GM19438 (cell line): Measurements from ENCODE around the gene VSTM2A.
"Not testable (repeated sequence)": the region's sequence is repeated elsewhere in the genome, so short reads cannot be mapped to it uniquely, and the experiment has no call there.

Experiments used
- ATAC-seq: cut with Tn5 transposase; IDR thresholded peaks from one replicate; pipeline ENCODE4 v1.9.1; 2021; ENCODE audit warnings: low read depth; ENCODE audit not compliant: unreplicated experiment

Gene VSTM2A, protein sequence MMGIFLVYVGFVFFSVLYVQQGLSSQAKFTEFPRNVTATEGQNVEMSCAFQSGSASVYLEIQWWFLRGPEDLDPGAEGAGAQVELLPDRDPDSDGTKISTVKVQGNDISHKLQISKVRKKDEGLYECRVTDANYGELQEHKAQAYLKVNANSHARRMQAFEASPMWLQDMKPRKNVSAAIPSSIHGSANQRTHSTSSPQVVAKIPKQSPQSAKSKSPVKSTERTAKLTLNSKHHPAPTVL

DNA sequence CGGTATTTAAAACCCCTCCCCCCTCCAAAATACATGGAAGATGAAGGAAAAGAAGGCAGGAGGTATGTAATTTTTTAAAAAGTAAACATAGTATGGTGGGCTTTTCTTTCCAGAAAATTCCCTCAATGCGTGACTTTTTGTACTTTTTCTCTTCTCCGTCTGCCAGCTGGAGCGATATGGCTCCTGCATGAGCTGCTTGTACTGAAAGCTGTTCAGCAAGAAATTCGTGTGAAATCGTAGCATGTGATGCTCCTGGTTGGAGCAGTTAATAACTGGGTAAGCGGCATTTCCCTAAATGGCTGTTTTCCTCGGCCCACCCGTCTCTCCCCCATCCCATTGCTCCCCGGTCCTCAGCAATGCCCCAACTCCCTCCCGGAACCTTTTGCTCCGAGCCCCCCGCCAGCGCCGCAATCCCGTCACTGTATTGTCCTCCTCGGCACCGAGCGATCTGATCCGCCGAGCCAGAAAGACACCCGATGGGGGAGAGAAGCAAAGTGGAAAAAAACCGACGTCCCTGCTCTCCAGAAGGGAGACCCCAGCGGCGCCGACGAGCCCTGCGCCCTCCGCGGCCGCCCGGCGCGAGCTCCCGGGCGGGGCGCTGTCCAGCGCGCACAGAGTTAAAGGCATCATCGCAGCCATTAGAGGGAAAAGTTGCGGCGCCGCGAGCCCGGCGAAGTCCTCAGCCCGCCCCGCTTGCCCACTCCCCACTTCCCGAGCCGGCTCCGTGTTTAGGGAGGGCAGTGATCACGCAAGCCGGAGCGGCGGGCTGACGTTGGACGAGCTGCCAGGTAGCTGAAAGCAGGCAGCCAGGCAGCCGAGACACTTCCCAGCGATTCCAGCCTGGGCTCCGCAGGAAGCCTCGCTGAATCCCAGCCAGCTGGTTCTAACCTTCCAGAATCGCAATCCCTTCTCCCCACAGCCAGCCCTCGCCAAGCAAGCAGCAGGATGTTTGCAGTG lies at the start of gene VSTM2A:
TSS of gene VSTM2A (plus strand) at position 707 of the 957 bp plus-strand sequence. CDS start 356 bp downstream, outside the sequence.
- no peak for ATAC-seq

DNA sequence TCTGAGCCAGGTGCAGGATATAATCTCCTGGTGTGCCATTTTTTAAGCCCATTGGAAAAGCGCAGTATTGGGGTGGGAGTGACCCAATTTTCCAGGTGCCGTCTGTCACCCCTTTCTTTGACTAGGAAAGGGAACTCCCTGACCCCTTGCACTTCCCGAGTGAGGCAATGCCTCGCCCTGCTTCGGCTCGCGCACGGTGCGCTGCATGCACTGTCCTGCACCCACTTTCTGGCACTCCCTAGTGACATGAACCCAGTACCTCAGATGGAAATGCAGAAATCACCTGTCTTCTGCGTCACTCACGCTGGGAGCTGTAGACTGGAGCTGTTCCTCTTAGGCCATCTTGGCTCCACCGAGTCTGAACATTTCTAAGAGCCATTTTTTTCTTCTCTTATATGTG lies 37.6 kb upstream of the VSTM2A start:
- not testable (repeated sequence) for ATAC-seq

DNA sequence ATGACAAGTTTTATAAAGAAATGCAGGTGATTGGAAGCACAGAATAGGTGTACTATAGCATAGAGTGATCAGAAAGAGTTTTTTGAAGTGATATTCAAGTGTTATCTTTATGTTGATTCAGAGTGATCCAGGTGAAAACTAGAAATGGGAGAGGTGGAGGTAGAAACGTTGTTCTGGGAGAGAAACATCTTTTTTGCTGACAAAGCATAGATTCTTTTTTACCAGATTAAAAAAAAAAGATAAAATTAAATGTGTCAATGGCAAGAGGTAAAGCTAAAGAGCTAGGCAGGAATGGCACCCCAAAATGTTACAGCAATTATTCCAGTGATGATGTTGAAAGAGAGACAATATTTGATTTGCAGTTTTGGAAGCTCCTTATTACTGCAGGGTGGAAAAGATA lies 12.6 kb upstream of the VSTM2A start:
- no peak for ATAC-seq

DNA sequence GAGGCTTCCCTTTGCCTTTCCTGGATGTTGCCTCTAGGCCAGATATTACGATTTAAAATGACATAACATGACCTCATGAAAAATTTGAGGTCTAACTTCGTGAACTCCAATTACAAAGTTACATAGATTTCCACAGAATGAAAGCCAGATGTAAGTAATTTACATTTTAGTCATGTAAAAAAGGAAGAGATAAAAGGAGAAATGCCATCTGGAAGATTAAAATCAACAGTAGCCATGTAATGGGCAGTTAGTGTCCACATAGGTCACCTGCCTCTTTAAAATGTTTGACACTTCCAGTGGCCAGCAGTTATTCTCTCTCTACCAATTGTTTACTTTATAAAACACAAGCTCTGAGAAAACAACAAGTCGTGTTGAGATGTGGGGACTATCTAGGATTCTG lies 4.1 kb upstream of the VSTM2A start:
- no peak for ATAC-seq

DNA sequence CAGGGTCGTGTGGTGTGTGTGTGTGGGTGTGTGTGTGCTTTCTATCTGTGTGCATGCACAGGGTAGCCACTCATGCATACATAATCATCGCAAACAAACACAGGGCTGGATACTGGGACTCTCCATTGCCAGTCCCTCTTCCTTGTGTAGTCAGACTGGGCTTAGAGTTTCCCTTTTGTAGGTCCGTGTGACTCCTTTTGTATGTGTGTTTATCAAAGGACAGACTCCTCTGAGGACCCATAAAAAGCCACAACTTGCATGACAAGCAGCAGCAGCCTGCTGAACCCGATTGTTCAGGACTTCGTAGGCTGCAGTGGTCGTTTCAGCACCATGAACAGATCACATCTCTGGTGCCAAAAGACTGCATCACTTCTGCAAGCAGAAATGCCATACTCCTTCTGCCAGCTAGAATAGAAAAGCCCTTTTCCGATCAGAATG lies 895 bp downstream of the VSTM2A start:
- no peak for ATAC-seq

DNA sequence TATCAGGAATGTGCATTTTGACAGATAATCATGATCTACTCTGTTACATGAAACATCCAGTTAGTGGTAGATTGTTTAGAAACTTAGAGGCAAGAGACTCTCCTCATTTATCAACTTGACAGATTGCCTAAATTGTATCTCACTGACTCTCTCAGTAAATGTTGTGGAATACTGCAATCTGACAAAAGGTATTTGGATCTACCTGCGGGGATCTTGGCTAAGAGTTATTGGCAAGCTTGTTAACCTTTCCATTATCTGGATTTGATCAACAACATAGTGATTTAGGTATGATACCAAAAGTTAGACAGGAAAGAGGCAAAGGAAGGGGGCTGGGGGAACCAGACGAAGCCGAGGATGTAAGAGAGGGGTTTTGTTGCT lies 2.0 kb downstream of the VSTM2A start:
- no peak for ATAC-seq

DNA sequence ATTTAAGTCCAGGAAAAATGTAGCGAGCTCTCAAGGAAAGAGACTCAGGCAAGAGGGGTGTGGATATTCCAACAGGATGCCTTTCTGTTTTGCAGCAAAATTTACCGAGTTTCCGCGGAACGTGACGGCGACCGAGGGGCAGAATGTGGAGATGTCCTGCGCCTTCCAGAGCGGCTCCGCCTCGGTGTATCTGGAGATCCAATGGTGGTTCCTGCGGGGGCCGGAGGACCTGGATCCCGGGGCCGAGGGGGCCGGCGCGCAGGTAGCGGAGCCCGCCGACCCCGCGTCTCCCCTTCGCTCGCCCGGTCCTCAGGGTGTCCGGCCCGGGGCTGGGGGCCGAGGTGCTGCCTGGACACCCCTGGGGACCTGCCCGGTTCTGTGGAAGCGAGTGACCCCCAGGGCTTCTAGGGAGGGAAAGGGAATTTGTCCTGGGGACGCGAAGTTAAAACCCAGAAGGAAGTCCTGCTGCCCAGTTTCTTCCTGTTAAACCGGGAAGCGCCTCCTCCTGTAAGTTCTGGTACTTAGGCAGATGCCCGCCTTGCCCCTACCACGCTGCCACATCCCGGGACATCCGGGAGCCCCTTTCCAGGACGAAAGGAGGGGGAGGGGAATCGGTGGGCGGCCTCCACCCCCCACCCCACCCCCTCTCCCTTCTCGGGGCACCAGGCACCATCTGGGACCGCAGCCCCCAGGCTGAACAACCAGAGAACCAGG lies 2.5 kb downstream of the VSTM2A start:
- no peak for ATAC-seq

DNA sequence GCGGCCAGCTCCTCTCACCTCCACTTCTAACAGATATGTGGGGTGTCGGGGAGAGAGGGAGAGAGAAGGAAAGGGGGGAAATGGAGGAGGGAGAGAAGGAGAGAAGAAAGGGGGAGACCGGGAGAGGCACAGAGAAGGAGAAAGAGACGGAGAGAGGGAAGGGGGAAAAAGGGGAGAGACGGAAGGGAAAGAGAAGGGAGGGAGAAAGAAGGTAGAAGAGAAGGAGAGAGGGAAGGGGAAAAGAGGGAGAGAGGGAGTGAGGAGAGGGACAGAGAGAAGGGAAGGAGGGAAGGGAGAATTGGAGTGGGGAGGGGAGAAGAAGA lies 3.0 kb downstream of the VSTM2A start:
- no peak for ATAC-seq

DNA sequence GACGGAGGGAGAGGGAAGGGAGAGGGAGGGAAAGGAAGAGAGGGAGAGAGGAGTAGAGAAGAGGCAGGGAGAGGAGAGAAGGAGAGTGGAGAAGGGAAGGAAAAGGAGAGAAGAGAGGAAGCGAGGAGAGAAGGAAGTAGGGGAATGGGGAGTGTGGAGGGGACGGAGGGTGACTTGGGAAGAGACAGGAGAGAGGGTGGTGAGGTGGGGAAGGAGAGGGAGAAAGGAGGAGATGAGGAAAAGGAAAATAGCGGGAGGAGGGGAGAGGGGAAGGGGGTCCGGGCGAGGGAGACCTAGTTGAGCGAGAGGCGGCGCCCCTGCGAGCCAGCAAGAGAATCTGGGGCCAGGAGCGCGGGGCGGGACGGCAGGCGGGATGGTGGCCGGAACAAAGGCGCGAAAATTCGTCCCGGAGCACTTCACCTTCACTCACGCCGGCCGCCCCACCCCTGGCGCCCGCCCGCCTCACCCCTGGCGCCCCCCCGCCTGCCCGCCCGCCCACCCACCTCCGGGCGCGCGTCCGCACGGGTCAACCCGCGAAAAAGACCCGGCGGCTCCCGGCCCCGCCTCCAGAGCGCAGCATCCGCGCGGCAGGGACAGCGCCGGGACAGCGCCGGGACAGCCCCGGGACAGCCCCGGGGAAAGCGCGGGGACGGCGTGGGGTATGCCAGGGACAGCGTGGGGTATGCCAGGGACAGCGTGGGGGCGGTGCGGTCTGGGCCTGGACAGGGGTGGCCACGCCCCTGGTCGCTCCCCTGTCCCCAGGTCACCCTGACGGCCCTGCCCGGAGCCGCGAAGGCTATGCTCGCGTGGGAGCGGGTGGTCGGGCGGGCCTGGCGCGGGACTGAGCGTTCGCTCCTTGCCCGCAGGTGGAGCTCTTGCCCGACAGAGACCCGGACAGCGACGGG lies 4.2 kb downstream of the VSTM2A start:
- no peak for ATAC-seq

DNA sequence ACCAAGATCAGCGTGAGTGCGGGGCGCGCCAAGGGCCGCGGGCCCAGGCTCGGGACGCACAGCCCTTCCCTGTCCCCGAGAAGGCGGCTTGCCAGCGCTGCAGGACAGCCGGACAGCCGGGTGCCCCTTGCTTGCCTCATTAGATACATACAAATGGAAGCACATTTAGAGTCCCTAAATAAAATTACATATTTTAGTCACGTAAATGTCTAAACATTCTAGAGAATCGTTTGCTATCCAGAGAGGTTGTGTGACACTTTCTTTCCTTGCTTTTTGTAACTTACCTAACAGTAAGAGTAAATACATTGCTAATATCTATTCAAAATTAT lies 4.8 kb downstream of the VSTM2A start:
- no peak for ATAC-seq

DNA sequence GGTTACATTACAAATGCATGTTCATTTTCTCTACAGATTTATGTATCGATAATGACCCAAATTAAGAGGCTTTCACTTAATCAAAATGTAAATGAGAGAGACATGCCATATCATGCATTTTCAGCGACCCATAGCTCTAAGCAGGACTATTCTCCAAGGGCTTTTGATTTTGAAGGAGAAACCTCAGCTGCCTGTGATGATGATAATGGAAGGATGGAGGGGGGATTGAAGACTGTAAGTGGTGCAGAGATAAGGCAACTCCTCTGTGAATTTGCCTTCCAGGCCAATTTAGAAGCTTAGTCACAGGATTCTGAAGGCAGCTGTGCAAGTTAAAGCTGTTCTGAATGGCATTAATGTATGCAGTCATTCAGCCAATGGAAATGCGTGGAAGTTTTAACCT lies 8.3 kb downstream of the VSTM2A start:
- ATAC-seq = no peak

DNA sequence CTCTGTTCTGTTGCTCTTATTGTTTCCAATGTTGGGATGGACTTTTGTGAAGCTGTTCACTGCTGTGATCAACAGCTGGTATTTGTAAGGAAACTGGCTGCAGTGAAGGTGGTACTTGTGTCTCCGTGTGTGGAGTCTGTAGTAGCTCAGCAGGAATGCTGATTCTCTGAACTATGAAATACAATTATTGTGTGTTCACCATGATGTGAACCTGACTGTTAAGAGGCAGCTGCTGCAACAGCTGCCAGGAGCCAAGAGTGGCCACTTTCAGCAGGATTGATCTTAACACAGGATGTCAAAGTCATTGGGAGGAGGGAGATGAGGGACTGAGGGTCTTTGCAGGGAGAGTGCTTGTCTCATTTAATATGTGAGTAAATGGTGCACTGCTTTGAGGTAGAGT lies 13.9 kb downstream of the VSTM2A start:
- no peak for ATAC-seq

DNA sequence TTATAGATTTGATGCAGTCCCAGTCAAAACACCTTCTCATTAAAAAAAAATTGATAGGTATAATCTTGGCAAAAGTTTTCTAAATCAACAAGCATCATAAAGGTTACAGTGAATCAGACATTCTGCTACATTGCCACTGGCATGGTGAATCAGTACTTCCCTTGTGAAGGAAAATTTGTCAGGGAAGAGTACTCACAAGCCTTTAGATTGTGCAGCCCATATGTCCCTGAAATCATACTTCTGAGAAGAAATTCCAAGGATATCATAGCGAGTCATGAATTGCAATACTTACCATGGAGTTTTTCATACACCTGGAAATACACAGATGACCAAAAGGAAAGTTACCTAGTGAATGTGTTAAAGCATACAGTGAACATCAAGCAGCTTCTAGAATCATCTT lies 17.2 kb downstream of the VSTM2A start:
- no peak for ATAC-seq

DNA sequence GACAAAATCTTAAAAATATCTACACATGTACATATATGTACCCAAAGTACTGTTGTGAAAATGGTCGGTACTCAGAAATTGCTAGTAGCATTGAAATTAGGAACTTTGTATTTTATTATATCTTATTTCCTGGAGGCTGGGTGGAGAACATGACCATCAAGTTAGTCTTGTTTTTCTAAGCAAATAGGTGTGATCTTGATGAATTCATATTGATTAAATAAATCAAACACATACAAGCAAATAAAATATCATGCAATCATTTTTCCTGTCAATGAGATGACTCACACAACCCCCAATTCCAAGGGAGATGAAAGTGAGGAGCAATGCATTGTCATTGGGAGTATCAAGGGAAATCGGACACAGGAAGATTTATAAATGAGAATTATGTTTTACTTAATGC lies 18.0 kb downstream of the VSTM2A start:
- ATAC-seq = no peak

DNA sequence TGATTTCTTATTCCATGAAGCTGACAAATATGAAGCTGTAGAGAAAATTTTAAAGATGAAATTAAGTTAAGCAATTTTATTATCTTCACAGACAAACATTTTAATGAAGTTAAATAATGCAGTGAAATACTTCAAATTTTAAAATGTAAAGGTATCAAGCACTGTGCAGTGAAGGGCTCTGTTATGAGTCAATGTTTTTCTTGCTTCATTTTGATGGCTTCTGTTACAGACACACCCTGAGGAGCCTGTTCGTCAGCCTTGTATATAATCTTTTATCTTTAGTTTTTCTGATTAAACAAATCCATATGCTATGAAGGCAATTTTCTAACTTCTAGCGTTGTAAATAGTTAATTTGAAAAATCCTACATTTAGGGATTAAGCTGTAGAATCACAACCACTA lies 18.5 kb downstream of the VSTM2A start:
- ATAC-seq = no peak

DNA sequence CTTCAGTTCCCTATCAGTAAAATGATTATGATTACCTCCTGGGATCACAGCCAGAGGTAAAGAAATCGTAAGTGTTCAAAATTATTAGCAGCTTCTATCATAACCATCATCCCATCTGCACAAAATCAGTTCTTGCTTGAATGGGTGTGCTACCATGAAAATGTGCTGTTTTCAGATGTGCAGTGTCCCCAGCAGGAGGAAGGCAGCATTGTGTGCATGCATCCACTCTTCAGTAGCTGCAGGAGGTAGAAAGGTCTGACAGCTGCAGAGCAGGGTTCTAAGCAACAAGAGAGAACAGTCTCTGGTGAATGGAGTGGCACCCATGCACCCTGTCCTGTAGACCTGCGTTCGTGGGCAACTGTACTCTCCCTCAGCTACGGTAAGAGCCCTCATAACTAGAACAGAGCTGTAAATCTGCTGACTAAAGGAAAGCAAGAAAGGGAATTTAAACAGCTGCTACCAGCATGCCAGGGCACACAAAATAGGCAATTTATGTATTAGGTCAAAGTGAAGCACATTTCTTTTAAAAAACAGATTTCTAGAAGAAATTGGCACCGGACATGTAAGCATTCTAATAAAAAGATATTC lies 21.2 kb downstream of the VSTM2A start:
- no peak for ATAC-seq

DNA sequence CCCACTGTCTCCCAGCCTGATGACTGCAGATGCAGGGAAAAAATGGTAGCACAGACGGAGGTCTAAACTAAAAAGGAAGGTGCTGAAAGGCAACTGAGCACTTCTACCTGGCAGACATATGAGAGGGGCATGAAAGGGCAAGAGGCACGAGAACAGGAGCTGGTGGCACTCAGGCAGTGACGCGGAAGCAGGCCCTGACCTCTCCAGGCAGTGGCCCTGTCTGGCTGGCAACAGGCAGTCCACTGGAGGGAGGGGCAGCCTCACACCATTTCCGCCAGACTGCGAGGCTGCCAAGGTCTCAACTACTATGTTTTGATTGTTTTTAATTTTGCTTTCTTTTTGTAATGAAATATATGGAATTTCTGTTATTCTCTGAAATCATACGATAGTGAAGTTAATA lies 23.3 kb downstream of the VSTM2A start:
- no peak for ATAC-seq

DNA sequence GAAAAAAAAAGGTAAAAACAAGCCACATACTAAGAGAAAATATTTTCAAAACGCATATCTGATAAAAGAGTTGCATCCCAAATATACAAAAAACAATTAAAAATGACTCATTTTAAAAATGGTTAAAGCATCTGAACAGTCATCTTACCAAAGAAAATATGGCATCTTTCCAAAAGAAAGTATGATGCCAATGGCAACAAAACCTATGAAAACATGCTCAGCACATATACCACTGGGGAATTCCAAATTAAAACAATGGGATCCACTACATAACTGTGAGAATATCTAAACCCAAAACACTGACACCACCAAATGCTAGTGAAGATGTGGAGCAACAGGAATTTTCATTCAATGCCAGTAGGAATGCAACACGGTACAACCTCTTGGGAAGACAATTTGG lies 39.3 kb downstream of the VSTM2A start:
- no peak for ATAC-seq

DNA sequence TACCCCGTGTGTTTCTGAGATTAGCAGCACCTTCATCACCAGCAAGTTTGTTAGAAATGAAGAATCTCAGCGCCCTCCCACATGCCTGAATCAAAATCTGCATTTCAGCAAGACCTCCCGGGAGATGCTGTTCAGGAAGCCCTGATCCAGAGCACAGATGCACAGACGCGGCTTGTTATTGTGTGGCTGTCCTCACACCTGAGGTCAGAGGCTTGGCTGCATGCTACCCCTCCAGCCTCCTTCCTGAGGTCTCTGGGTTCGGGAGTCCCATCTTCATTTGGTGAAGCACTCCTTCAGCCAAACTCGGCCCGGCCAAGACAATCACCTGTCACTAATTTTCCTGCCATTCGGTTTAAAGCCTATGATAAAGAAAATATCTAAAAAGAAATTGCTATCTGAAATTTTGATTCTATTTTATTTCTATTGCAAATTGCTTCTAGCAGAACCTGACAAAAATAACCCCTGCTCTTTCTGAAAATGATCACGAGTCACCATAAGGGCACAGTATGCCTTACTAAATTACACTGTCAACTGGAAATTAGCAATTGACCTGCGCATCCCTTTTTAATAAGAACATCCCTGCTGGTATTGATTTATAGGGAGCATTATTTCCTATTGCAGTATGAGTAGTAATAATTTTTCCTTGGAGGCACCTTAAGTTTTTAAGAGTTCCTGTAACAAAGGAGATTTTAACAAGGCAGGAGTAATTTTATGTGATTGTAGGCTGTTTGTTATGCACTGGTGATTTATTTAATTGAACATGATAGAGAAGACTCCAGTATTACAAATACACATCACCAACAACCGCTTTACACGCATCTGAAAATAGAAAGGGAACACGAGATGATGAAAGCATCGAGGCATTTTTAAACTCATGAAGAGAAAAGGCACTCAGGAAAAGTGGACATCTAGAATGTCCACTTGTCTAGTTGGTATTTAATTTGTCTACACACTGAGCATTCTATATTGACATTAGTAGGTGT lies 49.5 kb downstream of the VSTM2A start:
- ATAC-seq = no peak
